Activated CD4-positive, alpha-beta T cell treated with anti-CD3 and anti-CD28 coated beads, Interleukin-2, Interleukin-4, amounts not matched to agents 100 ng/mL and 50 ng/mL, durations not matched to agents 16 hours and 8 hours (primary cell): ENCODE data around the gene LORICRIN.

Experiments used
- DNase-seq: peaks from one replicate; pipeline ENCODE4 v3.0.0-alpha.2; 2020; ENCODE audit warnings: low spot score

Gene LORICRIN

GRCh38 chr1:153306303-153307220, 47.1 kb downstream of the LORICRIN start:
- no peak for DNase-seq

GRCh38 chr1:153307221-153307600, 47.7 kb downstream of the LORICRIN start:
- DNase-seq, result no peak

DNA sequence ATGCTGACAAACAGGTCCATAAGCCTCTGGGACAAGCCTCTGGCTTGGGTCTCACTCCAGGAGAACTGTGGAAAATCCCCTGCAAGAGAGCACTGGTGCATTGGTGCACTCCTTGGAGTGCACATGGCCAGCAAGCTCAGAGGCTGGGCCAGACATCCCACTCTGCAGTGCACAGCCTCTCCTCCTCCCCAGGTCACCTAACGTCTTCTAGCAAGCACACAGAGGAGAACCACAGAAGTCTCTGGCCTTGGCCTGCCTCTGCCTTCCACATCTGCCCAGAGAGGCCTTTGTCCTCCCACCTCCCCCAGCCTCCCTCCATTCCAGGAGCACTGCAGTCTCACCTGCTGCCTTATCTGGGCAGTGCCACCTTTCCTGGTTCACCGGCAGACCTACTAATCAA, 49.1 kb downstream of the LORICRIN start:
- DNase-seq, result no peak

- DNase-seq, result no peak
Measured at GRCh38 chr1:153309441-153309840, 50.0 kb downstream of the LORICRIN start.

DNA sequence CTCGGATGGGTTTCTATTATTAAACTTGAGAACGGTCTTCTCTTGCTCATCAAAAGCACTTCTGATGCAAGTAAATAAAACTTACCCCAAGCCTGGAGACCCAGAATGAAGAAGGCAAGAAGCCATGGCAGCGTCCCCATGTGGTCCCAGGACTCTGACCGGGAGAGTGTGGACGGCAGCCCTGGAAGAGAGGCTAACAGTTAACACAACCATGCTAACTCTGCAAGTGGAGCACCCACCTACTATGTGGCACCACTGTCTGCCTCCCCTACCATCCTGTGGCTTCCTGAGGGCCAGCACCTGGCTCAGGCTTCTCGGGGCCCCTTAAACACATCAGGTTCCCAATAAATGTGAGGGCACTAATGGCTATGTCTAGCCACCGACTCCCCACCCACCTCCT, 51.0 kb downstream of the LORICRIN start:
- DNase-seq, result no peak
